WTC11 (cell line): ENCODE measurements around the gene ELF3.

Source experiments
- ATF1 ChIP-seq: sonication (generic); formaldehyde crosslinking; IDR thresholded peaks from 2 replicates; pipeline ENCODE4 v1.8.1; 2023; ENCODE audit warnings: mild to moderate bottlenecking, moderate library complexity, missing genetic modification reagents
- ATF2 ChIP-seq: sonication (generic); formaldehyde crosslinking; IDR thresholded peaks from 2 replicates; pipeline ENCODE4 v1.8.1; 2022; ENCODE audit warnings: low read depth, missing genetic modification reagents, borderline replicate concordance
- CBFB ChIP-seq: sonication (generic); formaldehyde crosslinking; IDR thresholded peaks from 2 replicates; pipeline ENCODE4 v1.8.1; 2022; ENCODE audit warnings: mild to moderate bottlenecking, low read depth, missing genetic modification reagents
- CREB1 ChIP-seq: sonication (generic); formaldehyde crosslinking; IDR thresholded peaks from 2 replicates; pipeline ENCODE4 v1.8.0; 2023; ENCODE audit warnings: mild to moderate bottlenecking, missing genetic modification reagents
- CREM ChIP-seq: sonication (generic); formaldehyde crosslinking; IDR thresholded peaks from 2 replicates; pipeline ENCODE4 v1.8.1; 2022; ENCODE audit warnings: mild to moderate bottlenecking, missing genetic modification reagents, moderate library complexity
- CTCF ChIP-seq: fragments of 200-600 bp; IDR thresholded peaks from 2 replicates; pipeline ENCODE4 v1.8.0; 2022; ENCODE audit warnings: antibody characterized with exemption
- E2F4 ChIP-seq: sonication (generic); formaldehyde crosslinking; IDR thresholded peaks from 2 replicates; pipeline ENCODE4 v1.8.1; 2022; ENCODE audit warnings: low read depth, mild to moderate bottlenecking, moderate library complexity, missing genetic modification reagents, borderline replicate concordance
- FOXJ3 ChIP-seq: sonication (generic); formaldehyde crosslinking; IDR thresholded peaks from 2 replicates; pipeline ENCODE4 v1.9.0; 2021; ENCODE audit warnings: missing genetic modification reagents, mild to moderate bottlenecking, borderline replicate concordance
- NR1H2 ChIP-seq: sonication (generic); formaldehyde crosslinking; IDR thresholded peaks from 2 replicates; pipeline ENCODE4 v1.9.0; 2021; ENCODE audit warnings: mild to moderate bottlenecking, moderate library complexity, missing genetic modification reagents
- PRRX2 ChIP-seq: fragments of 250-450 bp; sonication (Bioruptor Pico); IDR thresholded peaks from 2 replicates; pipeline ENCODE4 v1.8.0; 2021; ENCODE audit warnings: mild to moderate bottlenecking
- TF ChIP-seq, protein P1 (sequence below): sonication (generic); formaldehyde crosslinking; IDR thresholded peaks from 2 replicates; pipeline ENCODE4 v1.8.1; 2023; ENCODE audit warnings: mild to moderate bottlenecking, missing genetic modification reagents
- TF ChIP-seq, protein P2 (sequence below): sonication (generic); formaldehyde crosslinking; IDR thresholded peaks from 2 replicates; pipeline ENCODE4 v1.8.0; 2023; ENCODE audit warnings: missing genetic modification reagents
- TF ChIP-seq, protein P3 (sequence below): sonication (generic); formaldehyde crosslinking; conservative IDR thresholded peaks from 2 replicates; pipeline ENCODE4 v1.8.1; 2022; ENCODE audit warnings: mild to moderate bottlenecking, missing genetic modification reagents
- TF ChIP-seq, protein P4 (sequence below): fragments of 250-450 bp; sonication (Bioruptor Pico); IDR thresholded peaks from 2 replicates; pipeline ENCODE4 v2.1.2; 2022; ENCODE audit warnings: mild to moderate bottlenecking, moderate library complexity

GRCh38 chr1:201990427-201990826 is 20.0 kb upstream of the ELF3 start:
- TF ChIP-seq ATF1 (no peak), CTCF (no peak), E2F4 (no peak), NR1H2 (CRISPR knock-in tag) (no peak), CREM (no peak), CBFB (CRISPR knock-in tag) (no peak), PRRX2 (CRISPR knock-in tag) (no peak), CREB1 (no peak), FOXJ3 (CRISPR knock-in tag) (no peak), ATF2 (CRISPR knock-in tag) (no peak)
- TF ChIP-seq, protein P1, sequence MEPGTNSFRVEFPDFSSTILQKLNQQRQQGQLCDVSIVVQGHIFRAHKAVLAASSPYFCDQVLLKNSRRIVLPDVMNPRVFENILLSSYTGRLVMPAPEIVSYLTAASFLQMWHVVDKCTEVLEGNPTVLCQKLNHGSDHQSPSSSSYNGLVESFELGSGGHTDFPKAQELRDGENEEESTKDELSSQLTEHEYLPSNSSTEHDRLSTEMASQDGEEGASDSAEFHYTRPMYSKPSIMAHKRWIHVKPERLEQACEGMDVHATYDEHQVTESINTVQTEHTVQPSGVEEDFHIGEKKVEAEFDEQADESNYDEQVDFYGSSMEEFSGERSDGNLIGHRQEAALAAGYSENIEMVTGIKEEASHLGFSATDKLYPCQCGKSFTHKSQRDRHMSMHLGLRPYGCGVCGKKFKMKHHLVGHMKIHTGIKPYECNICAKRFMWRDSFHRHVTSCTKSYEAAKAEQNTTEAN (CRISPR knock-in tag) = no peak
- TF ChIP-seq, protein P2, sequence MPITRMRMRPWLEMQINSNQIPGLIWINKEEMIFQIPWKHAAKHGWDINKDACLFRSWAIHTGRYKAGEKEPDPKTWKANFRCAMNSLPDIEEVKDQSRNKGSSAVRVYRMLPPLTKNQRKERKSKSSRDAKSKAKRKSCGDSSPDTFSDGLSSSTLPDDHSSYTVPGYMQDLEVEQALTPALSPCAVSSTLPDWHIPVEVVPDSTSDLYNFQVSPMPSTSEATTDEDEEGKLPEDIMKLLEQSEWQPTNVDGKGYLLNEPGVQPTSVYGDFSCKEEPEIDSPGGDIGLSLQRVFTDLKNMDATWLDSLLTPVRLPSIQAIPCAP (CRISPR knock-in tag) = no peak
- TF ChIP-seq, protein P3, sequence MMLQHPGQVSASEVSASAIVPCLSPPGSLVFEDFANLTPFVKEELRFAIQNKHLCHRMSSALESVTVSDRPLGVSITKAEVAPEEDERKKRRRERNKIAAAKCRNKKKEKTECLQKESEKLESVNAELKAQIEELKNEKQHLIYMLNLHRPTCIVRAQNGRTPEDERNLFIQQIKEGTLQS = no peak
- TF ChIP-seq, protein P4, sequence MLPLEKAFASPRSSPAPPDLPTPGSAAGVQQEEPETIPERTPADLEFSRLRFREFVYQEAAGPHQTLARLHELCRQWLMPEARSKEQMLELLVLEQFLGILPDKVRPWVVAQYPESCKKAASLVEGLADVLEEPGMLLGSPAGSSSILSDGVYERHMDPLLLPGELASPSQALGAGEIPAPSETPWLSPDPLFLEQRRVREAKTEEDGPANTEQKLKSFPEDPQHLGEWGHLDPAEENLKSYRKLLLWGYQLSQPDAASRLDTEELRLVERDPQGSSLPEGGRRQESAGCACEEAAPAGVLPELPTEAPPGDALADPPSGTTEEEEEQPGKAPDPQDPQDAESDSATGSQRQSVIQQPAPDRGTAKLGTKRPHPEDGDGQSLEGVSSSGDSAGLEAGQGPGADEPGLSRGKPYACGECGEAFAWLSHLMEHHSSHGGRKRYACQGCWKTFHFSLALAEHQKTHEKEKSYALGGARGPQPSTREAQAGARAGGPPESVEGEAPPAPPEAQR (CRISPR knock-in tag) = no peak
